Activated T-cell treated with anti-CD3 and anti-CD28 coated beads for 1 hour (primary cell): Measurements from ENCODE around the gene CD52.
A peak's percentile ranks its signal among the peaks of the same experiment; 100 is the strongest.

ENCODE experiments used
- DNase-seq: peaks from one replicate; pipeline ENCODE4 v3.0.0-alpha.2; 2020; ENCODE audit warnings: low read depth

Gene CD52

DNA sequence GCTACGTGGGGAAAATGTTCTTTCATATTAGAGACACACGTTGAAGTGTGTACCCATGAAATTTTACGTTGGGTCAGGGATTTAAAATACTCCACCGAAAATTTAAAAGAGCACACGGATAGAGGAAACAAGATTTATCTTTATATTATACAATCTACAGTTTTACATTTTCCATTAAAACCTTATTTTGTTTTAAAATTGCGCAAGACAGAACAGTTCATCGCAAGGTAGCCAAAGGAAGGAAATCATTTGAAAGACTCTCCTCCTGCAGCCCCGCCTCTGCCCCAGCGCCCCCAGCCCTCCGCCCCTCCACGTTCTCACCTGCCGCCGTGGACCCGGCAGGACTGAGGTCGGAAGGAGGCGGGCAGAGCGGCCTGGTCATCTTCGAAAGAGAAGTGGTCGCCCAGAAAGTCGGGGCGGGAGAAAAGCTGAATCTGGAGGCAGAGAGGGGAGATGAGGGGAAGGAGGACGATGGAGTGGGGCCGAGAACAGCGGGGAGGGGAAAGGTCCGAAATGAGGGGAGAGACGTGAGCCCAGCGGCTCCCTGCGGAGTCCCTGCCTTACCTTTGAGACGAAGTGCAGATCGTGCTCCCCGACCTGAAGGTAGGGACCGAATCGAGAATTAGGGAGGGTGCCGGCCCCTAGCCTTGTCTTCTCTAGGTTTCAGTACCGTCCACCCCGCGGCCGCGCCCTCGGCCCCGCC lies 18.2 kb downstream of the CD52 start:
- no peak for DNase-seq

DNA sequence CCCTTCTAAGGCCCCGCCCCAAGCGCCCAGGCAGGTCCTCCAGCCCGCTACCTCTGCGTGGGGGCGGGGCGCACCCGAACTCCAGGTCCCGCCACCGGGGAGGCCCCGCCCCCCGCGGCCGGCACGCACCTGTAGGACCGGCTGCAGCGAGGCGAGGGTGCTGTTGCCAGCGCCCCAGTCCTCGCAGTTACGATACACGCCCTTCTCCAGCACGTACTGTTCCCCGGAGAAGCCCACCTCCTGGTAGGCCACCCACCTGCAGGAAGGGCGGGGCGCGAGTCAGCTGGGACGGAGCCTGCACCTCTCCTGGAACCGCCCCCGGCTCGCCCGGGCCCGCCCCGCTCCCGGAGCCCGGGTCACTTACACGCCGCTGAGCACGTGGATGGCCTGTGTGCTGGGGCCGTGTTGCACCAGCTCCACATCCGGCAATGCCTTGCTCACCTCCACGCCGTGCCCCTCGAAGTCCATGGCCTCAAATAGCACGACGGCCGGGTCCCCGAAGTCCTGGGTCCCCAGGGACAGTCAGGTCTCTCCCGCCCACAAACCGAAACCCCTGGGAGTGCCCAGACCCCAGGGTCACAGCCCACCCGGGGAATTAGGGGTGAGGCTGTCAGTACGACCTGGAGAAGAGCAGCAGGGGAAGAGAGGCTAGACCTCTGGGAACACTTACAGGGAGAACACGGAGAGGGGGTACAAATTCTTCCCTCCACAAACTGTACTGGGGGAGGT lies 18.9 kb downstream of the CD52 start:
- peak; percentile 83 for DNase-seq

DNA sequence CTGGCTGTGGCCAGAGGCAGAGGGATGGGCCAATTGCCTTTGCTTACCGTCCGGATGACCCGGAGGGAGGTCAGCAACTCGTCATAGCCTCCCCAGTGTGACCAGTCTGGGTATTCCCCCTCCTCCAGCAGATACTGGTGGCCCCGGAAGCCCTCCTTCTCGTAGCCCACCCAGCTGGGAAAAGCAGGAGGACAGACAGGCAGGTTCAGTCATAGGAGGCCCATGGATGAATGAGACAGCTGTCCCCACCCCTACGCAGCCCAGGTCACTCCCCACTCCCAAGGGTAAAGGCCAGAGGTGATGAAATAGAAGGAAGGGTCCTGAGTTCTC lies 19.4 kb downstream of the CD52 start:
- no peak for DNase-seq

DNA sequence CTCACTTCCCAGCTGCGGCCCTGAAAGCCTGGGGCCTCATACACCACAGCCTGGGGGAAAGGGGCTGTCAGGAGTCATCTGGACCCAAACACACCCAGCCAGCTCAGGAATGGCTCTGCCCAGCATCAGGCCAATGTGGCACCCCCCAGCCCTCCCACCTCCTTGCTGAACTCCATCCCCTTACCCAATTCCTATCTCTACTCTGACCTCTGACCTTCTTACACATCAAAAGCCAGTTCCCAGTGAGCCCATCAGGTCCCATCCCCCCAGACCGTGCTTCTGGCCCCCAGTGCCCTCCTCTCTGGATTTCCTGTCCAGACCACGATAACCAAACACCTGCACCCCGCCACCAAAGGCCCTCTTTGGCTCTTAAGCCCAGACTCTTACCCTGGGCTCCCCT lies 19.9 kb downstream of the CD52 start:
- no peak for DNase-seq

DNA sequence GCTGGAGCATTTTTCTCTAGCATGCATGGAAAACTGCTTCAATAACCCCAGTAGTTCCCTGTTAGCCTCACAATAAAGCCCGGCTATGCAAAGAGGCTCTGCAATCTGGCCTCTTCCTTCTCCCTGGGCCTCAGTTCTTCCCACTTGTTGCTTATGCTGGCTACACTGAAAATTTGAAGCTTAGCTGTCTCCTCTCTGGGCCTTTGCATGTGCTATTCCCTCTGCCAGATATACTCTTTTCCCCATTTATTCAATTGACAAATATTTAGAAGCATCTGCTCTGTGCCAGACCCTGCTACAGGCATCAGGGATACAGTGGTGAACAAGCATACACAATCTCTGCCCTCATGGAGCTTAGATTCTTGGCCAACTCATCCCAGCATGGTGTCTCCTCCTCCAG lies 20.9 kb downstream of the CD52 start:
- DNase-seq: no peak

DNA sequence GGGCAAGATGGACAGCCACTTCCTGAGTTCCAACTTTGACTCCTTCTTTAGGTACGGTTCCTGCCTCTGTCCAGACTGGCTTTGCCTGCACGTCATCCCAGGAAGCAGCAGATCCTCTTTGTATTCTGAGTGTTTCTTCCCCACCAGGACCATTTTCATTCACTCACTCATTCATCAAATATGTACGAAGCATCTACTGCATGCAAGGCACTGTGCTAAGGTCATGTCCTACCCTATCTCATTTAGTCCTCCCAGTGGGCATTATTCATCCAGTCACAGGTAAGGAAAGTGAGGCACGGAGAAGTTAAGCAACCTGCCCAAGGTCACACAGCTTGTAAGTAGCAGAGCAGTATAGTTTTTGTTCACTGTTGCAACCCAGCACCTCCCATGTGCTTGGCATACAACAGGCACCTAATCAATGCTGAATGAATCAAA lies 22.3 kb downstream of the CD52 start:
- no peak for DNase-seq

DNA sequence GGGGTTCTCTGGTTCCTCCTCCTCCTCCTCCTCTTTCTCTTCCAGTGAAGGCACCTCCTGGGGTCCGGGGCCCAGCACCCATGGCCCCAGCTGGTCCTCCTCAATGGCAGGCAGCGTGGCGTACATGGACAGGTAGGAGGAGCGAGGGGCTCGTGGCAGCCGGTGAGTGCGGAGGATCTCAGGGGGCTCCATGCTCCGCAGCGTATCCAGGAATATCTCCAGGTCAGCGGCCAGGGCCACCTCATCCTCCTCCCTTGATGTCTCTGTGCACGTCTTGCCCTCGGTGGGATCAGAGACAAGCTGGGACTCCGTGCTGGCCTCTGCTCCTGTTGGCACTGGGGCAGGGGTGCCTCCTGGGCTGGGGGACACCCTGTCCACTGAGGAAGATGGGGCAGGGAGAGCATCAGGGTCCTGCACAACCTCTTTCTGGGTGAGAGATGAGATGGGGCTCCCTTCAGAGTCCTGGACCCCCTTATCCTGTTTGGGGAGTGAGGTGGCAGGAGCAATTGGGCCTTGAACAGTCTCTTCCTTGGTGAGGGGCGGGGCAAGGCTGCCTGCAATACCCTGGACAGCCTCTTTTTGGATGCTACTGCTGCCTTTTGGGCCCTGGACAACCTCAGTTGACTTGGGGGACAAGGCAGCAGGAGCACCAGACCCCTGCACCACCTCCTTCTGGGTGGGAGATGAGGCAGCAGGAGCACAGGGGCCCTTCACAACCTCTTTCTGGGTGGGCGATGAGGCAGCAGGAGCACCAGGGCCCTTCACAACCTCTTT lies 26.6 kb downstream of the CD52 start:
- DNase-seq: no peak

DNA sequence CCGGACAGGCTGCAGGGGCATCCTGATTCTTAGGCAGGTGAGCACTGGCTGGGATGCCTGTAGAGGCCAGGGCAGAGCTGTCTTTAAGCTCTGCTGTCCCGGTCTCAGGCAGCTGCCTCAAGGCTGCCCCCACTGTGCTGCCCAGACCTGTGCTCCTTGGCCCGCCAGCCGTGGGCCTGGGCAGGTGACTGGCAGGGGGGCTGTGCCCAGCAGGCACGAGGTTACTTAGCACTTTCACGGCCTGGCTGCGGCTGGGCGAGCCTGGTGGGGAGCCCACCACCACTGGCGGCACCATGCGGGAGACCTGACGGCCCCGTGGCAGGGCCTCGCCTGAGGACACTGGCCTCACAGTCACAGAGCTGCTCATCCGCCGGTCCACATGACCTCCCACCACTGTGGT lies 28.0 kb downstream of the CD52 start:
- no peak for DNase-seq

DNA sequence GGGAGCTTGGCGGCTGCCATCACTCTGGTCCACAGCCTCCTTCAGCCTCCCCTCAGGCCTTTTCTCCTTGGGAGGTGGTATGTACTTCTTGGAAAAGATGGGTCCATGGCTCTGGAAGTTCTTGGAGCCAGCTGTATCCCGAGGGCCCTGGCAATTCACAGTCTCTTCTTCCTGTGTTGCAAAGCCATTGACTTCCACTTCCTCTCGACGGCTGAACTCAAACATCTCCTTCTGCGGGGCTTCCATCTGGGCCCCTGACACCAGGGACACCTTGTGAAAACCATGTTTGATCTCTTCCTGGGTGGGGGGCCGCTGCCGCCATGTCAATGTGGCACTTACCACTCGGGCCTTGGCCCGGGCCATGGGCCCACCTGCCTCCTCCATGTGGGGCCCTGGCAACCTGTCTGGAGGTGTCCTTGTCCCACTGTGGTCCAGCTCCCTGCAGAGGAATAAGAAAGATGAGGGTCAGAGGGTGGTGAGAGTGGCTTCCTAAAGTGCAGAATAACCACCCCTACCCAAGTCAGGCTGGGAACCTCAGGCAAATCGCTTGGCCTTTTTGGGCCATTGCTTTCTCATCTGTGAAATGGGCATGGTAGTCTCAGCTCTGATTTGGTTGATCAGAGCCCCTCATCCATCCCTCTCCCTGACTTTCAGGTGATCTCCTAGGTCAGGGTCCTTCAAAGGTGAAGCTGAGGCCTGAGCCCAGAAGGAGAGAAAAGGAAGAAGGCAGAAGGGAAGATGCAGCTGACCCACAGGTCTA lies 28.7 kb downstream of the CD52 start:
- no peak for DNase-seq

DNA sequence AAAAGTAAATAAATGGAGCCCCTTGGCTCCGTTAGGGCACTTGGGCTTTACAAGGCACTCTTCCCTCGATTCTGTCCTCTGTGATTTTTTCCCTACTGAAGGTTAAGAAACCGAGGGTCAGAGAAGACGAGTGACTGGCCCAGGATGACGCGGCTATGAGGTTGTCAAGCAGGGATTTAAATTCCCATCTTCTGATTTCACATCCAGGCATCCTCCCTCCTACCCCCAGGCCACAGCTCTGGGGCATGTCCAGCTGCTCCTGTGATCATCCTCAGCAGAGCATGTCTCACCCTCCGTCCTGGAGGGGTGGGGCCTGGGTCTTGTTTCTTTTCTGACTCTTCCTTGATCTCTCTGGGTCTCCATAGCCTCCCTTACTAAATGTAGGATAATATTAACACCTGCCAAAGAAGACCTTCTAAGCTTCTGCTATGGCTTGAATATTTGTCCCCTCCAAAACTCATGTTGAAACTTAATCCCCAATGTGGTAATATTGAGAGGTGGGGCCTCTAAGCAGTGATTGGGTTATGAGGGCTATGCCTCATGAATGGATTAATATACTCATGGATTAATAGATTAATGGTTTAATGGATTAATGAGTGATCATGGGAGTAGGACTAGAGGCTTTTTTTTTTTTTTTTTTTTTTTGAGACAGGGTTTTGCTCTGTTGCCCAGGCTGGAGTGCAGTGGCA lies 31.6 kb downstream of the CD52 start:
- no peak for DNase-seq

DNA sequence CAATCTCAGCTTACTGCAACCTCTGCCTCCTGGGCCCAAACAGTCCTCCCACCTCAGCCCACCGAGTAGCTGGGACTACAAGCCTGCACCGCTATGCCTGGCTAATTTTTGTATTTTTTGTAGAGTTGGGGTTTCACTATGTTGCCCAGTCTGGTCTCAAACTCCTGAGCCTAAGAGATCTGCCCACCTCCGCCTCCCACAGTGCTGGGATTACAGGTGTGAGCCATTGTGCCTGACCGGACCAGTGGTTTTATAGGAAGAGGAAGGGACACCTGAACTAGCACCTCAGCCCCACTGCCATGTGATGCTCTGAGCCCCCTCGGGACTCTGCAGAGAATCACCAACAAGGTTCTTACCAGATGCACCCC lies 32.1 kb downstream of the CD52 start:
- no peak for DNase-seq

DNA sequence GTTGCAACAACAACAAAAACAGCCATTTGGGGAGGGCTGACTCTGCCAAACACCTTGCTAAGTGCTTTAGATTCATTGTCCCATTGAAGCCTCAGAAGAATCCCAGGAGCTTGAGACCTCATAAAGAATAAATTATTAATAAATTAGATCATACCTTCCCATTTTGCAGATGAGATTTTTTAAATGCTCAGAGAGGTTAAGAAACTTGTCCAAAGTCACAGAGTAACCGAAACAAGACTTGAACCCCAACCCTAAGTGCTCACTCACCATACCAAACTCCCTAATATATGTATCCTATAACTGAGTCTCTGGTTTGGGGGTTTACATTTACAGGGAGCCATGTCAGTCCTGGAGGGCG lies 32.6 kb downstream of the CD52 start:
- no peak for DNase-seq

DNA sequence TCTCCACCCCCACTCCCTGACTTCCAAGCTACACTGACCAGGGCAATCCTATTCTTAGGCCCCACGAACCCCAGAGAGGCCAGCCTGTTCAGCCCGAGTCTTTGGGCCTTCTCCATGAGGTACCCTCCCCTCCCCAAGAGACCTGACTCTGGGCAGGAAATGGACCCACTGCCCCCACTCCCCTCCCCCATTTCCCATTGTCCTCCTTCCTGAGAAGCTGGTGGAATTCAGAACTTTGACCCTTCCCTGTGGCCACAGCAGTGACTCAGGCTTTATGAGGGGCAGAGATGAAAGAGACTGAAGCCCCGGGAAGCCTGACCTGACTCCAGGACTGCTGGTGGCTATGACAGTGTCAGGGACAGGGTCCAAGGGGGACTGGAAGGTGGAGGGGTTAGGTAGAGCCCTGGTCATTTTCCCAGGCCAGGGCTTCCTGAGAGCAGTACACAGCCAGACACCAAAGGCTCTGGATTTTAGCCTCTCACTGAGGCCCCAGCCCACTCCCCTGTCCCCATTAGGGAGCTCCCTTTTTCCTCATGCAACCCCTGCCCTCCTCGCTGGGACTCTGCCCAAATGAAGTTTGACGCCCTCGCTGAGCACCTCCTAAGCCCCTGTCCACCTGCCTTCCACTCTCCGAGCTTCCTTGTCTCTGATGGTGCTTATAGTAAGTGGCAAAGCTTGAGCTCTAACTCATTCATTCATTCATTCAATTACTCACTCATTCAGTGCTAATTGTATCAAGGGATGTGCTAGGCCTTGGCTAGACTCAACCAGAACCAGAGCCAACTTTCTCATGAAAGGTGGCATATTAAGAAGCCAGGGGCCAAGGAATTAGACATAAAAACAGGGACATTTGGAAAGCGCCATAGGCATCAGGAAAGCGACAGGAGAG lies 33.2 kb downstream of the CD52 start:
- no peak for DNase-seq

DNA sequence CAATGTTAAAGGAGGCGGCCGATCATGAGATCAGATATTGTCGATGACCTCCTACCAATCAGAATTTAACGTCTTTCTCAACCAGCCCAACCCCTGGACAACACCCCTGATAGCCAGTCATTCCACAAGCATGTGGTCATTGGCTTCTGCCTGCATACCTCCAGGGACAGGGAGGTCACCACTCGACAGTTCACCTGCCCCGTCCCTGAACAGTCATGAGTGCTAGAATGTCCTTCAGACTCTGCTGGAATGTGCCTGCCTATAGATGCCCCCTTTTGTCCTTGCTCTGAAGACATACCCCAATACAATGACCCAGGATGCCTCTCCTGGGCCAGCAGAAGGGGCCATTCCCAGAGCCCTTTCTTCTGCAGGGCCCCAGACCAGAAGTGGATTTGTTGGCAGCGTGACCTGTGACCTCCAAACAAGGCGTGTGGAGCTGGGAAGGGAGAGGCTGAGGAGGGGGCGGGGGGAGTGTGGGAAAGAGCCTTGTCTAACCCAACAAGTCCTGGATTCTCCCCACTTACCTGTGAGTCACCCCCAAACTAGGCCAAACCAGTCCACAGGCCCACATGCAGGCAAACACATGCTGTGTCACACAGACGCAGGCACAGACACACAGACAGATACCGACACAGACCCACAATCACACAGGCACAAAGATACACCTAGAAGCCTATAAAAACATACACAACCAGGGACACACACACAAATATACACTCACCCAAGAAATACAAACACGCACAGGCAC lies 34.0 kb downstream of the CD52 start:
- DNase-seq: no peak

DNA sequence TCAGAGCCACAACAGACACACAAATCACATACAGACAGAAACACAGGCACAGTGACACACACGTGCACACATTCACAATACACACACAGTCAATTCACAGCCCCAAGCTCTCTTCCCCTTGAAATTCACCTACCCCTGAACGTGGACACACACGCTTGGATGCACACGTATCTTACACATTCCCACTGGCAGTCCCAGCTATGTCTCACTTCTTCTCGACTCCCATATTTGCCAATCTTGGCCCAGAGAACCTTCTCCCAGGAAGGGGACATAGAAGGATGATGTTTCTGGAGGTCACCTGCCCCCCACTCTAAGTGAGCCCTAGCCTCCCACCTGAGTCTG lies 34.6 kb downstream of the CD52 start:
- no peak for DNase-seq

DNA sequence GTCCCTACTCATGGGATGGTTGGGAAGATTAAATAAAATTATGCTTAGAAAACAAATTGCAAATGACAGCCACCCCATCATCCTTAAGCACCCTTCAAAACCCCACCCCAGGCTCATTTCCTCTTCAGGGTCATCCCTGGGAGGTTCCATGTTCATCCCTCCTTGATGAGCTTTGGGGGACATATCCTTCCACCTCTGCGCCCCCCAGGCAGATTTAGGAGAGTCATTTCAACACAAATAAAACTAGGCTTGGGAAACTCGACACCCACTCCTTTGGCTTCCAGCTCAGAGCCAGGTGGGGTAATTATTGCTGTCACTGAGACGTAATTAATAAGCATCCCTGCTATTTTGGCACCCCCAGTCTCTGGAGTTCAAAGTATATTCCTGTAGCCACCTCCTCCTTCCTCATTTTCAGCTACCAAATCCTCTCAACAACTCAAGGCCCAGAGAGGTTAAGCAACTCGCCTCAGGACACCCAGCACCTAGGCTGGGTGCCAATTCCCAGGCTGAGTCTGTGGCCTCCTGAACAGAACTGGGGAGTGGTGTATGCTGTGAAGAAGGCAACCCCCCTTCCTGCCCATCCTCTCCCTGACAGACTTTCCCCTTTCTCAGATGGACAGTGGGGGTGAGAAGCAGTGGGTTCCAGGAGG lies 35.6 kb downstream of the CD52 start:
- no peak for DNase-seq

DNA sequence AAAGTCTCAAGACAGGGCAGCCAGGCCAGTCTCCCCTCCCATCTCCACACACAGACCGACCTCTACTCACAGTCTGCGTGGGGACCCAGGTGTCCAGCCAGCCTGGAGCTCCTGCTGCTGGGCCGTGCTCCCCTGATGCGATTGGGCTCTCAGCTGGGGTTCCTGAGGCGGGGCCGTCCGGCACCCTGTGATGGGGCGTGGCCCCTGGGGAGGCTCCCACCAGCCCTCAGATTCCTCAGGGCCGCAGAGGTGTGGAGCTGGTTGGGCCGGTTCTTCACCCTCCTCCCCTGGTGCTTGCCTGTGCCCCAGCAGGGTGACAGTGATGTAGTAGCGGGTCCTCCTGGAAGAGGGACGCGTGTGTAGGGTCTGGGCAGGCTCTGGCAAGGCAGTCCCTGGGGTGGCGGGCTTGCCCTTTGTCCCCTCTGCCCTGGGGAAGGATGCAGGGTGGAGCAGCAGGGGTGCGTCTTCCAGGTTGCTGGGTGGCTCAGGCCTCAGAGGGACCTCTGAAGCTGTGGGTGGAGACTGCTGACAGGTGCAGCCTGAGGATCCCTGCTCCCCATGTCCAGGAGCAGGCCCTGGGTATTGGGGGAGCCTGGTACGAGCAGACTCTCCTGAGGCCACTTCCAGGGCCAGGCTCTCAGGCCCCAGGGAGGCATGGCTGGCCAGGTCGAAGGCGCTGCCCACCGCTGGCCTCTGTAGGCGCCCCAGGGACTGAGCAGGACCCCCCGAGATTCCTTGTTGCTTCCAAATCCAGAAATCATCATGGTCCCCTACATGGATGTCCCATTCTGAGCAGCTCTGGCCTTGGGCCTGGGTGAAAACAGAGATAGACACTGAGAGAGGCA lies 36.4 kb downstream of the CD52 start, which contains the start of gene CRYBG2:
Gene CRYBG2 (minus strand): TSS at position 155 of the 845 bp plus-strand sequence. CDS start 7,473 bp downstream, outside the sequence.
- DNase-seq: no peak

DNA sequence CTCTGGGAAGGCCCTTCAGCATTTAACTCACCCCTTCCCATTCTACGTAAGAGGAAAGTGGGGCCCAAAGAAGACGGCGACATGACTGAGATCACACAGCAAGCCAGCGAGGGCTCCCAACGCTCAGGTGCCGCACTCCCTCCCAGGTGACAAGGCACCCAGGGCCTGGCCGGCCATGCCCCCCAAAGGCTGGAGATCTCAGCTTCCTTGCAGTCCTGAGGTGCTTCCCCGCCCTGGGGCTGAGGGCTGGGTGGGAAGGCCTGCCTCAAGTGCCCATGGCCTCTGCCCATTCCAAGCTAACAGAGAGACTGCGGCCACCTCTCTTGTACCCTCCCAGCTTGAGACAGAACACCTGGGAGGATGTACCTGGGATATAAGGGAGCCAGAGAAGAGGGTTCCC lies 37.2 kb downstream of the CD52 start:
- DNase-seq: no peak

DNA sequence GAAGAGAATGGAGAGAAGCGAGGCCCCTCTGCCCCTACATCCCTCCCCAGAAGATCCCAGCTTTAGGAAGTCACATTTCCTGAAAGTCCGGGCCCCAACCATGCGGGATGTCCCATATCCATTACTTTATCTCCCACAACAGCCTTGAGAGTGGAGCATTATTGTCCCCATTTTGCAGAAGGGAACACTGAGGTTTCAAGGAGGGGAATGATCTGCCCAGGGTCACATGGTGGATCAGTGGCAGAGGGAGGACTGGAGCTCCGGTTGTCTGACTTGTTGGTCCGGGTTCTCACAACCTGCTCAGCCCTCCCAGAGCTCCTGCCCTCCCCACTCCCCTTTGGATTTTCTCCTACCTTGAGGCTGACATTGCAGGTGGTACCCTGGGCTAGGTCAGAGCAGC lies 38.3 kb downstream of the CD52 start:
- DNase-seq: no peak
